Liver (tissue), 9 donors: ENCODE data around the gene CDH4. TPM values are rescaled to one million over a fixed set of nuclear protein-coding genes. Genes with fewer than 3 reads are reported as not detected.

Experiments used
- DNase-seq: peaks from one replicate; pipeline ENCODE4 v3.0.0-alpha.2; 2017; ENCODE audit warnings: low spot score
- H3K27ac ChIP-seq, 2 donors: one replicate each; pipeline ENCODE4 v1.7.0; 2013; ENCODE audit warnings: inconsistent platforms in 2 of 2, low read length in 2 of 2, control low read depth in 1 of 2, low read depth in 1 of 2, mild to moderate bottlenecking in 1 of 2
- H3K27me3 ChIP-seq, 4 donors: one replicate each; pipeline versions ENCODE4 v1.6.1 to v1.7.0; 2013; ENCODE audit warnings: low read length in 3 of 4, inconsistent platforms in 1 of 4, mild to moderate bottlenecking in 1 of 4, moderate library complexity in 1 of 4; ENCODE audit not compliant: control insufficient read depth in 4 of 4, insufficient read depth in 4 of 4
- H3K36me3 ChIP-seq, 4 donors: one replicate each; pipeline versions ENCODE4 v1.6.1 to v1.7.0; 2013; ENCODE audit warnings: low read length in 3 of 4, mild to moderate bottlenecking in 3 of 4, low read depth in 1 of 4, moderate library complexity in 1 of 4; ENCODE audit not compliant: control insufficient read depth in 4 of 4, insufficient read depth in 3 of 4
- H3K4me1 ChIP-seq, 4 donors: one replicate each; pipeline versions ENCODE4 v1.6.1 to v1.7.0; 2013; ENCODE audit warnings: low read length in 3 of 4, mild to moderate bottlenecking in 3 of 4, moderate library complexity in 1 of 4; ENCODE audit not compliant: control insufficient read depth in 4 of 4, insufficient read depth in 4 of 4
- H3K4me3 ChIP-seq, 3 donors: one replicate each; pipeline versions ENCODE4 v1.6.1 to v1.7.0; 2013; ENCODE audit warnings: low read length in 3 of 3, control low read depth in 1 of 3, low read depth in 1 of 3, mild to moderate bottlenecking in 1 of 3
- H3K9ac ChIP-seq, 2 donors: one replicate each; pipeline ENCODE4 v1.7.0; 2013; ENCODE audit warnings: low read length in 2 of 2, mild to moderate bottlenecking in 2 of 2, moderate library complexity in 2 of 2, control low read depth in 1 of 2, low read depth in 1 of 2
- H3K9me3 ChIP-seq, 4 donors: one replicate each; pipeline versions ENCODE4 v1.6.1 to v1.7.0; 2013; ENCODE audit warnings: low read length in 3 of 4; ENCODE audit not compliant: control insufficient read depth in 4 of 4
- ATF3 ChIP-seq: IDR thresholded peaks from 2 replicates; pipeline ENCODE4 v1.6.1; 2016; ENCODE audit warnings: antibody characterized with exemption
- CTCF ChIP-seq: fragments of 150-350 bp; IDR thresholded peaks from 2 replicates; pipeline ENCODE4 v1.5.1; 2017; ENCODE audit warnings: improper control_type of control experiment, low read depth, low read length; ENCODE audit not compliant: missing input control
- EGR1 ChIP-seq, 2 donors: IDR thresholded peaks; 2 replicates each; pipeline ENCODE4 v1.6.1; 2016 to 2018; ENCODE audit warnings: antibody characterized with exemption in 2 of 2, low read depth in 2 of 2
- FOXA1 ChIP-seq: IDR thresholded peaks from 2 replicates; pipeline ENCODE4 v1.6.1; 2016; ENCODE audit warnings: antibody characterized with exemption
- FOXA2 ChIP-seq: IDR thresholded peaks from 2 replicates; pipeline ENCODE4 v1.6.1; 2016; ENCODE audit warnings: antibody characterized with exemption
- GABPA ChIP-seq, 2 donors: IDR thresholded peaks in 1 of 2; conservative IDR thresholded peaks in 1 of 2; 2 replicates each; pipeline ENCODE4 v1.6.1; 2016; ENCODE audit warnings: antibody characterized with exemption in 2 of 2, mild to moderate bottlenecking in 1 of 2, moderate library complexity in 1 of 2
- HNF4A ChIP-seq, 2 donors: conservative IDR thresholded peaks; 2 replicates each; pipeline ENCODE4 v1.6.1; 2016; ENCODE audit warnings: antibody characterized with exemption in 2 of 2, mild to moderate bottlenecking in 2 of 2
- HNF4G ChIP-seq: IDR thresholded peaks from 2 replicates; pipeline ENCODE4 v1.6.1; 2016; ENCODE audit warnings: antibody characterized with exemption
- JUND ChIP-seq, 2 donors: IDR thresholded peaks; 2 replicates each; pipeline ENCODE4 v1.6.1; 2016; ENCODE audit warnings: antibody characterized with exemption in 2 of 2
- MAX ChIP-seq: IDR thresholded peaks from 2 replicates; pipeline ENCODE4 v1.6.1; 2016; ENCODE audit warnings: antibody characterized with exemption
- RXRA ChIP-seq, 2 donors: IDR thresholded peaks; 2 replicates each; pipeline ENCODE4 v1.6.1; 2017 to 2018; ENCODE audit warnings: antibody characterized with exemption in 2 of 2, mild to moderate bottlenecking in 1 of 2
- SP1 ChIP-seq: IDR thresholded peaks from 2 replicates; pipeline ENCODE4 v1.6.1; 2018; ENCODE audit warnings: antibody characterized with exemption, mild to moderate bottlenecking
- TAF1 ChIP-seq: conservative IDR thresholded peaks from 2 replicates; pipeline ENCODE4 v1.6.1; 2016; ENCODE audit warnings: antibody characterized with exemption, mild to moderate bottlenecking
- YY1 ChIP-seq: IDR thresholded peaks from 2 replicates; pipeline ENCODE4 v1.6.1; 2016; ENCODE audit warnings: antibody characterized with exemption, mild to moderate bottlenecking
- ZBTB33 ChIP-seq: IDR thresholded peaks from 2 replicates; pipeline ENCODE4 v1.6.1; 2016; ENCODE audit warnings: antibody characterized with exemption
- WGBS: extraction: QIAGEN DNeasy Blood & Tissue Kit; methylation state at CpG from one replicate; pipeline ENCODE4 v1.1.7; 2013; 5-methylcytosine and 5-hydroxymethylcytosine counted together
- polyA plus RNA-seq, 2 donors: library from polyadenylated mRNA; stranded (reverse) in 1 of 2; unstranded in 1 of 2; fragments of 200-250 nt in 1 of 2; fragments of >200 nt in 1 of 2; fragmentation: Nextera tagmentation in 1 of 2; extraction: Ambion mirVana in 1 of 2; gene quantifications; one replicate each; pipeline versions ENCODE4 v1.2.1 to v1.2.3, GENCODE V29; 2013 to 2015
- total RNA-seq, 2 donors: library from RNA; depleted of rRNA; stranded (reverse); fragments of >200 nt; gene quantifications; one replicate each; pipeline ENCODE4 v1.2.3, GENCODE V29; 2014
- donor health status: healthy.
- donor health status: healthy.
- donor health status: healthy.
- donor health status: healthy.
- donor health status: healthy.

CDH4 gene
- total and polyA plus RNA-seq, 4 donors, result 0.03 to 0.25 (median 0.19) TPM; not detected in 1

- Histone ChIP-seq H3K27me3 (peaks cover 0 to 8% (median 2%) of the 10 kb centered on the region in 4 donors), H3K9me3 (no peaks in the 10 kb centered on the region), H3K27ac (no peak overlapping the region), H3K4me1 (no peaks in the 10 kb centered on the region), H3K4me3 (no peak overlapping the region), H3K36me3 (no peaks in the 10 kb centered on the region), H3K9ac (no peak overlapping the region)
- TF ChIP-seq ZBTB33 (no peak), MAX (no peak), FOXA1 (no peak), HNF4A (conservative IDR thresholded peaks at IDR 0.05) (no peak), CTCF (no peak)
- WGBS, result 66% methylated on average over 11 of the region's 11 CpGs
- no peak for DNase-seq
Measured at GRCh38 chr20:61507778-61508177, 255.7 kb downstream of the CDH4 start.

- WGBS, result 69% methylated on average over 13 of the region's 13 CpGs
- no peak for DNase-seq
- Histone ChIP-seq H3K27ac (no peak overlapping the region), H3K4me1 (no peaks in the 10 kb centered on the region), H3K27me3 (peaks cover 0 to 10% (median 2%) of the 10 kb centered on the region in 4 donors), H3K4me3 (no peak overlapping the region), H3K36me3 (no peaks in the 10 kb centered on the region), H3K9me3 (no peaks in the 10 kb centered on the region), H3K9ac (no peak overlapping the region)
- no peak for TF ChIP-seq ZBTB33
- no peak for TF ChIP-seq FOXA1
- TF ChIP-seq FOXA2, result no peak
- no peak for TF ChIP-seq HNF4G
- no peak for TF ChIP-seq TAF1
- TF ChIP-seq RXRA (IDR thresholded peaks at IDR 0.05), result no peak
- TF ChIP-seq EGR1 (IDR thresholded peaks at IDR 0.05; ENCODE audit: low read depth in 2 of 2), result no peak
- no peak for TF ChIP-seq CTCF
- no peak for TF ChIP-seq MAX
- TF ChIP-seq ATF3, result no peak
- TF ChIP-seq GABPA (IDR thresholded peaks at IDR 0.05 in 1 of 2, conservative IDR thresholded peaks at IDR 0.05 in 1 of 2), result no peak
- TF ChIP-seq JUND (IDR thresholded peaks at IDR 0.05), result no peak
- TF ChIP-seq YY1, result no peak
- TF ChIP-seq SP1, result no peak
Measured at GRCh38 chr20:61508301-61509096, 256.4 kb downstream of the CDH4 start.
